D341Med (cell line): ENCODE data around the gene SLC25A38.
"Not testable (repeated sequence)": the region's sequence is repeated elsewhere in the genome, so short reads cannot be mapped to it uniquely, and the experiment has no call there.

Source experiments
- DNase-seq: peaks from one replicate; pipeline ENCODE4 v3.0.0; 2012; ENCODE audit warnings: low spot score

SLC25A38 gene

GRCh38 chr3:39383045-39383880 lies at the start of gene SLC25A38:
SLC25A38 (plus strand) TSS chr3:39383370; CDS start chr3:39383725, 355 bp downstream.
- peak; percentile 86 for DNase-seq

GRCh38 chr3:39333607-39334006 lies 49.6 kb upstream of the SLC25A38 start:
- no peak for DNase-seq

GRCh38 chr3:39334205-39334604 lies 49.0 kb upstream of the SLC25A38 start:
- no peak for DNase-seq

GRCh38 chr3:39338201-39338600 lies 45.0 kb upstream of the SLC25A38 start:
- no peak for DNase-seq

- no peak for DNase-seq
Measured at GRCh38 chr3:39339086-39339485, 44.1 kb upstream of the SLC25A38 start.

GRCh38 chr3:39343076-39343717 lies 40.0 kb upstream of the SLC25A38 start:
- DNase-seq, result no peak

- no peak for DNase-seq
Measured at GRCh38 chr3:39343760-39344159, 39.4 kb upstream of the SLC25A38 start.

GRCh38 chr3:39344746-39345344 lies 38.3 kb upstream of the SLC25A38 start:
- no peak for DNase-seq

GRCh38 chr3:39346785-39347585 lies 36.2 kb upstream of the SLC25A38 start:
- DNase-seq, result no peak

- DNase-seq, result no peak
Measured at GRCh38 chr3:39347586-39347876, 35.6 kb upstream of the SLC25A38 start.

GRCh38 chr3:39349080-39349479 lies 34.1 kb upstream of the SLC25A38 start:
- no peak for DNase-seq

- no peak for DNase-seq
Measured at GRCh38 chr3:39350714-39351113, 32.5 kb upstream of the SLC25A38 start.

- not testable (repeated sequence) for DNase-seq
Measured at GRCh38 chr3:39351134-39351533, 32.0 kb upstream of the SLC25A38 start.

GRCh38 chr3:39353168-39353927 lies 29.8 kb upstream of the SLC25A38 start:
- DNase-seq, result not testable (repeated sequence)

- no peak for DNase-seq
Measured at GRCh38 chr3:39358333-39358732, 24.8 kb upstream of the SLC25A38 start.

GRCh38 chr3:39361252-39361927 lies 21.8 kb upstream of the SLC25A38 start:
- DNase-seq, result no peak

GRCh38 chr3:39362192-39362591 lies 21.0 kb upstream of the SLC25A38 start:
- no peak for DNase-seq

GRCh38 chr3:39362812-39363211 lies 20.4 kb upstream of the SLC25A38 start:
- DNase-seq, result no peak

GRCh38 chr3:39370450-39370849 lies 12.7 kb upstream of the SLC25A38 start:
- not testable (repeated sequence) for DNase-seq

- DNase-seq, result no peak
Measured at GRCh38 chr3:39372833-39373232, 10.3 kb upstream of the SLC25A38 start.
